Measurements from ENCODE around the gene APP.

DNA sequence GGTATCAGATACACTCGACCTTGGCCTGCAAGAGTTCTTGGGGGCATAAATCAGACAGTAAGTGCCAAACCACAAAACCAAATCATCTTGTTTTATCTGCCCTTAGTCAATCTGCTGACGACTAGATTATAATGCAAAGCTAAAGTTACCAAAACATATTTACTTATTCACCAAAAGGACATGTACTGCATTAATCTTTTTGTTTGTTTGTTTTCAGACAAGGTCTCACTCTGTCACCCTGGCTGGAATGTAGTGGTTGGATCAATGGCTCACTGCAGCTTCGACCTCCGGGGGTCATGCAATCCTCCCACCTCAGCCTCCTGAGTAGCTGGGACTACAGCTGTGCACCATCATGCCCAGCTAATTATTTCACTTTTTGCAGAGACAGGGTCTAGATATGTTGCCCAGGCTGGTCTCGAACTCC lies 114.7 kb downstream of the APP start:
- TF ChIP-seq, protein P1, sequence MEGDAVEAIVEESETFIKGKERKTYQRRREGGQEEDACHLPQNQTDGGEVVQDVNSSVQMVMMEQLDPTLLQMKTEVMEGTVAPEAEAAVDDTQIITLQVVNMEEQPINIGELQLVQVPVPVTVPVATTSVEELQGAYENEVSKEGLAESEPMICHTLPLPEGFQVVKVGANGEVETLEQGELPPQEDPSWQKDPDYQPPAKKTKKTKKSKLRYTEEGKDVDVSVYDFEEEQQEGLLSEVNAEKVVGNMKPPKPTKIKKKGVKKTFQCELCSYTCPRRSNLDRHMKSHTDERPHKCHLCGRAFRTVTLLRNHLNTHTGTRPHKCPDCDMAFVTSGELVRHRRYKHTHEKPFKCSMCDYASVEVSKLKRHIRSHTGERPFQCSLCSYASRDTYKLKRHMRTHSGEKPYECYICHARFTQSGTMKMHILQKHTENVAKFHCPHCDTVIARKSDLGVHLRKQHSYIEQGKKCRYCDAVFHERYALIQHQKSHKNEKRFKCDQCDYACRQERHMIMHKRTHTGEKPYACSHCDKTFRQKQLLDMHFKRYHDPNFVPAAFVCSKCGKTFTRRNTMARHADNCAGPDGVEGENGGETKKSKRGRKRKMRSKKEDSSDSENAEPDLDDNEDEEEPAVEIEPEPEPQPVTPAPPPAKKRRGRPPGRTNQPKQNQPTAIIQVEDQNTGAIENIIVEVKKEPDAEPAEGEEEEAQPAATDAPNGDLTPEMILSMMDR (IDR thresholded peaks at IDR 0.05): no peak
- no peak for TF ChIP-seq POLR2A (IDR thresholded peaks at IDR 0.05)
